GM18508 (cell line): Measurements from ENCODE around the gene HDAC4.

ENCODE experiments used
- ATAC-seq: cut with Tn5 transposase; IDR thresholded peaks from one replicate; pipeline ENCODE4 v1.9.1; 2021; ENCODE audit warnings: moderate number of reproducible peaks; ENCODE audit not compliant: insufficient read depth, unreplicated experiment

HDAC4 gene

GRCh38 chr2:239311132-239312040 lies 89.4 kb downstream of the HDAC4 start:
- no peak for ATAC-seq

- no peak for ATAC-seq
Observed at GRCh38 chr2:239310401-239311061, 90.3 kb downstream of the HDAC4 start.

GRCh38 chr2:239309398-239310245 lies 91.2 kb downstream of the HDAC4 start:
- no peak for ATAC-seq

- ATAC-seq = no peak
Observed at GRCh38 chr2:239308661-239309397, 92.0 kb downstream of the HDAC4 start.

DNA sequence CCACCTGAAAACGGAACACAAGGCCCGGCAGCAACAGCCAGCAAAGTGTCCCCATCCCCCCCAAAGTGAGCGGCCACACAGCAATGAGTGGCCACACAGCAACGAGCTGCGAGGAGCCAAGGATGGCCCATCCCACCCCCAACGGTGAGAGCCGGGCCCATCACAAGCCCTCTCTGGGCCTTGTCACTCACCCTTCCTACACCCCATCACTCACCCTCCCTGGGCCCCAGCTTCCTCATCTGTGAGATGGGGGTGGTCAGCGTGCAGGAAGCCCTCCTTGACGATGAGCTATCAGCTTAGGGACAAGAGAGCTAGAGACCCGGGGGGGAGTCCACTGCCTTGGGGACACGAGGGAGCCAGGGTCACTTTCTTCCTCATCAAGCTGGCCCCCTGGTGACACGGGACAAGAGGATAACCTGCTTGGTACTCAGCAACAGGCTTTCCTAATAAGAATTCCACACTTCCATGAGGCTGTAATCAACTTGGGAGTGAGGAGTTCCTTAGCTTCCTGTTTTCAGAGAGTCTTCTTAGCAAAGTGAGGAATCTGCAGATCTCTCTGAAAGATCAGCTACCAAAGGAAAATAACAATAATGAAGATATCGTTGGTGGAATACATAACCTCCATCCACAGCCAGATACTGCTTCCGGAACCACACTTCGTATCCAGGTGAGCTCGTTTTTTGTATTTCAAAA lies 92.8 kb downstream of the HDAC4 start:
- ATAC-seq = no peak

GRCh38 chr2:239307221-239307569 lies 93.6 kb downstream of the HDAC4 start:
- no peak for ATAC-seq

GRCh38 chr2:239306274-239307220 lies 94.3 kb downstream of the HDAC4 start:
- no peak for ATAC-seq

GRCh38 chr2:239305771-239306170 lies 95.0 kb downstream of the HDAC4 start:
- no peak for ATAC-seq

DNA sequence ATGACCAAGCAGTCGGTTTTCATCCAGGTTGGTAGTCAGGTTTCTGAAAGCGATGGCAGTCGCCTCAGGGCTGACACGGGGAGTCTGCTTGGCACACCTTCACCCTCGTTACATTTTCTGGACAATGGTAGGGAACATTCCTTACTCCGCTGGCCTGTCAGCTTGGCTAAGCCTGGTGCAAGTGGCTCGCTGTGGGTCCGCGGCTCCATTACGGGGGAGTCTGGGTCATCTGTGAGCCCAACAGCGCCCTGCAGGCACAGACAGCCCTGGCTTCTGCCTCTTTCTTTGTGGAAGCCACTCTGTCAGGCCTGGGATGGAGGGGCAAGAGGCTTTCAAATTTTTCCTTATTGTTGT lies 95.6 kb downstream of the HDAC4 start:
- ATAC-seq = no peak

DNA sequence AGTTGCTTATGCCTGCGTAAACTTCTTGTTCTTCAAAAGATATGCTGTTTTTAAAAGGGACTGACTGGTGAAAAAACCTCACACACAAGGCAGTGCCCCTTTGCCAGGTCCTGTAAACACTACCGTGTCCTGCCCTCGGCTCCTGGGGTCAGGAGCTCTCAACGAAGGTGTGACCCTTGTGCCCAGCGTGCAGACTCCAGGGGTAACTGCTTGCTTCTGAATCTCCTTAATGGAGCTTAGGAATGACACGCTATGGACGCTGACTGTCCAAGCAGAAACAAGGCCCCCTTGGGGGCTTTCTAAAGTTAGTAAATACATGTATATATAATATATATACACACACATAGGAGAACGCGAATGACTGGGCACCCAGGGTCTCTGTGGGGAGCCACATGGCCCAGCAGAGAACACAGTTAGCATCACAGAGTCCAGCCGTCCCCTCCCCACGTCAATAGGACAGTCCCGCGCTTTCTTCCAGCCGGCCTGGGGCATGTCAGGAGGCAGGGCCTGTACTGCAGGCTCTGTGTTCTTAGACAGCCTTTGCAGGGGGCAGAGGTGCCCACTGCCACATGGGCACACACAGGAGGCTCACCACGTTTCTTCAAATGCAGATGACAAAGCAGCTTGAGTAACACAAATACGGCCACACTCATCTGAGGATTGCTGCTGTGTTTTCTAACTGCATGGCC lies 96.1 kb downstream of the HDAC4 start:
- no peak for ATAC-seq

GRCh38 chr2:239303711-239304532 lies 96.9 kb downstream of the HDAC4 start:
- ATAC-seq = peak; percentile 76

- no peak for ATAC-seq
Observed at GRCh38 chr2:239302808-239303557, 97.8 kb downstream of the HDAC4 start.

DNA sequence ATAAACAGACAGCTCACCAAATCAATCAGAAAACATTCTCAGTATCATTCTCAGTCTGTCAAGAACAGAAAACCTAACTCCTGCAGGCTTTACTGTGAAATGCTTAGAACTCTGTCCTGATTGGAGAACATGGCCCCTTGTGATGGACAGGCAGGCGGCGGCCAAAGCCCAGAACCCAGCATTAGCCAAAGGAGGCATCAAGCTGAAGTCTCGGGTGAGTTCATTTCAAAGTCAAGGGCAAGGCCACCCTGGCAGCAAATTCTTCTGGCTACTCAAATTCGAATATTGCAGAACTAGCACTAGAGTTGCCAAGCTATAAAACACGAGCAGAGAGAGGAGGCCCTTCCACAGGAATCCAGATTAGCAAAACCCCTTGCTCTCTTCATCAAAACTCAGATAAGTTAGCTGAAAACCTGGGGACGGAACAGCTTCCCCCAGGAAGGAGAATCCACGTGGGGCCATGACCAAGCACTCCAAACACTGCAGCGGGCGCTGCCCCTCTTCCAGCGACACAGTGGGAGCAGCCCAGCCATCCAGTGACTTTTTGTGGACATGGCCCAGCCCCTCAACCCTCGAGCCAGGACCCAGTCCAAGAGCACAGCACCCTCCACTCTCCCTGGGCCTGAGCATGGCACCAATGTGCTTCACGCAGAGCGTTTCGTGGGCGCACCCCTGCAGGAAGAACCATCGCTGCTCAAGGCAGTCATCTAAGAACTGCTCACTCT lies 98.6 kb downstream of the HDAC4 start:
- ATAC-seq = no peak

GRCh38 chr2:239300871-239301735 lies 99.7 kb downstream of the HDAC4 start:
- no peak for ATAC-seq

DNA sequence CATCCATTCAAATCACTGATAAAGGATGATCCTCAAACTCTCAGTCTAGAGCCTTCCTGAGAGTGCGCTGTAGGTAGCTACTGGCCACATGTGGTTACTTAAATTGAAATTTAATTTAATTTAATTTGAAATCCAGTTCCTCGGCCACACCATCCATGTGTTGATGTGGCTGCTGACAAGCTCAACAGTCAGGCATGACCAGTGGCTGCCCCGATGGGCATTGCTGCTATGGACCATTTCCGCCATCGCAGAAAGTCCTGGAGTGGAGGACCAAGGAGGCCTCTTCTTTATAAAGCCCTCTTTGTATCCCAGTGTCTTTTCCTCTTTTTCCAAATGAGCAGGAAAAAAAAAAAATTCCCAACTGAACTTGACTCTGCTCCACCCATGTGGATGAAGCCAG lies 100.6 kb downstream of the HDAC4 start:
- no peak for ATAC-seq
